Subcutaneous abdominal adipose tissue (tissue), 5 donors: Measurements from ENCODE around the gene NAP1L1.

Source experiments
- H3K27ac ChIP-seq: one replicate; pipeline ENCODE4 v1.7.0; 2013; ENCODE audit warnings: low read depth, mild to moderate bottlenecking, inconsistent platforms, low read length, moderate library complexity
- H3K27me3 ChIP-seq, 5 donors: one replicate each; pipeline ENCODE4 v1.7.0; 2013; ENCODE audit warnings: low read length in 5 of 5, inconsistent platforms in 1 of 5; ENCODE audit not compliant: control insufficient read depth in 5 of 5, insufficient read depth in 4 of 5
- H3K36me3 ChIP-seq, 5 donors: one replicate each; pipeline ENCODE4 v1.7.0; 2013; ENCODE audit warnings: low read length in 5 of 5; ENCODE audit not compliant: control insufficient read depth in 5 of 5, insufficient read depth in 5 of 5
- H3K4me1 ChIP-seq, 5 donors: one replicate each; pipeline ENCODE4 v1.7.0; 2013; ENCODE audit warnings: low read length in 5 of 5, mild to moderate bottlenecking in 3 of 5, moderate library complexity in 1 of 5; ENCODE audit not compliant: control insufficient read depth in 5 of 5, insufficient read depth in 5 of 5
- H3K4me3 ChIP-seq, 5 donors: one replicate each; pipeline ENCODE4 v1.7.0; 2013; ENCODE audit warnings: low read length in 5 of 5, low read depth in 1 of 5
- H3K9ac ChIP-seq, 5 donors: one replicate each; pipeline ENCODE4 v1.7.0; 2013; ENCODE audit warnings: low read length in 5 of 5, mild to moderate bottlenecking in 4 of 5, moderate library complexity in 3 of 5
- H3K9me3 ChIP-seq, 5 donors: one replicate each; pipeline ENCODE4 v1.7.0; 2013; ENCODE audit warnings: low read length in 5 of 5; ENCODE audit not compliant: control insufficient read depth in 5 of 5
- donor health status: healthy.
- donor health status: healthy.
- donor health status: healthy.
- donor health status: healthy.
- donor health status: healthy.

Gene NAP1L1

GRCh38 chr12:76083904-76084862 lies at the start of gene NAP1L1:
NAP1L1 (minus strand) TSS chr12:76084685; CDS start chr12:76074219, 10,466 bp downstream.
- H3K9me3 ChIP-seq = peaks cover 0 to 2% (median under 1%) of the 10 kb centered on the region in 5 donors
- H3K27me3 ChIP-seq = no peaks in the 10 kb centered on the region
- H3K4me1 ChIP-seq = peaks cover 0 to 25% (median 19%) of the 10 kb centered on the region in 5 donors
- H3K4me3 ChIP-seq = peak within 1 kb of the TSS; percentile 73 to 92 (median 78)
- H3K9ac ChIP-seq = peak within 1 kb of the TSS; percentile 75 to 99 (median 95)
- H3K27ac ChIP-seq = peak within 1 kb of the TSS; percentile 98
- H3K36me3 ChIP-seq = peaks cover 0 to 3% (median 0%) of the 10 kb centered on the region in 5 donors

- Histone ChIP-seq H3K4me1 (no peaks in the 10 kb centered on the region), H3K9me3 (no peaks in the 10 kb centered on the region), H3K4me3 (no peak overlapping the region), H3K36me3 (no peaks in the 10 kb centered on the region), H3K27ac (no peak overlapping the region), H3K27me3 (no peaks in the 10 kb centered on the region), H3K9ac (no peak overlapping the region)
Observed at GRCh38 chr12:76127588-76127987, 43.1 kb upstream of the NAP1L1 start.

- H3K9me3 ChIP-seq = no peaks in the 10 kb centered on the region
- no peak overlapping the region for H3K4me3 ChIP-seq
- no peaks in the 10 kb centered on the region for H3K36me3 ChIP-seq
- no peaks in the 10 kb centered on the region for H3K27me3 ChIP-seq
- no peak overlapping the region for H3K9ac ChIP-seq
- no peak overlapping the region for H3K27ac ChIP-seq
- H3K4me1 ChIP-seq = no peaks in the 10 kb centered on the region
Observed at GRCh38 chr12:76124456-76124855, 40.0 kb upstream of the NAP1L1 start.

- H3K4me1 ChIP-seq = no peaks in the 10 kb centered on the region
Observed at GRCh38 chr12:76123259-76124212, 39.1 kb upstream of the NAP1L1 start.

GRCh38 chr12:76119887-76120286 lies 35.4 kb upstream of the NAP1L1 start:
- Histone ChIP-seq H3K27ac (no peak overlapping the region), H3K9ac (no peak overlapping the region), H3K4me1 (no peaks in the 10 kb centered on the region), H3K36me3 (no peaks in the 10 kb centered on the region), H3K4me3 (no peak overlapping the region), H3K27me3 (no peaks in the 10 kb centered on the region), H3K9me3 (no peaks in the 10 kb centered on the region)

More at GRCh38 chr12:76123259-76124212, 39.1 kb upstream of the NAP1L1 start:
- Histone ChIP-seq H3K9ac (no peak overlapping the region), H3K36me3 (no peaks in the 10 kb centered on the region), H3K27me3 (no peaks in the 10 kb centered on the region), H3K4me3 (no peak overlapping the region), H3K27ac (no peak overlapping the region), H3K9me3 (no peaks in the 10 kb centered on the region)

- no peak overlapping the region for H3K4me3 ChIP-seq
- H3K9me3 ChIP-seq = no peaks in the 10 kb centered on the region
- no peak overlapping the region for H3K27ac ChIP-seq
- H3K9ac ChIP-seq = no peak overlapping the region
- no peaks in the 10 kb centered on the region for H3K36me3 ChIP-seq
- H3K27me3 ChIP-seq = no peaks in the 10 kb centered on the region
- no peaks in the 10 kb centered on the region for H3K4me1 ChIP-seq
Observed at GRCh38 chr12:76117751-76118150, 33.3 kb upstream of the NAP1L1 start.

- H3K9ac ChIP-seq = no peak overlapping the region
- no peaks in the 10 kb centered on the region for H3K27me3 ChIP-seq
- no peak overlapping the region for H3K27ac ChIP-seq
- H3K4me3 ChIP-seq = no peak overlapping the region
- H3K36me3 ChIP-seq = no peaks in the 10 kb centered on the region
- no peaks in the 10 kb centered on the region for H3K9me3 ChIP-seq
- H3K4me1 ChIP-seq = no peaks in the 10 kb centered on the region
Observed at GRCh38 chr12:76117067-76117691, 32.7 kb upstream of the NAP1L1 start.

GRCh38 chr12:76113800-76114757 lies 29.6 kb upstream of the NAP1L1 start:
- H3K9ac ChIP-seq = no peak overlapping the region
- no peaks in the 10 kb centered on the region for H3K9me3 ChIP-seq
- H3K27me3 ChIP-seq = no peaks in the 10 kb centered on the region
- H3K4me1 ChIP-seq = no peaks in the 10 kb centered on the region
- no peak overlapping the region for H3K27ac ChIP-seq
- no peak overlapping the region for H3K4me3 ChIP-seq
- H3K36me3 ChIP-seq = no peaks in the 10 kb centered on the region

GRCh38 chr12:76111209-76111749 lies 26.8 kb upstream of the NAP1L1 start:
- Histone ChIP-seq H3K27me3 (no peaks in the 10 kb centered on the region), H3K36me3 (no peaks in the 10 kb centered on the region), H3K4me1 (no peaks in the 10 kb centered on the region), H3K27ac (no peak overlapping the region), H3K4me3 (no peak overlapping the region), H3K9me3 (no peaks in the 10 kb centered on the region), H3K9ac (no peak overlapping the region)
